ENCODE results near the gene BACH2.

DNA sequence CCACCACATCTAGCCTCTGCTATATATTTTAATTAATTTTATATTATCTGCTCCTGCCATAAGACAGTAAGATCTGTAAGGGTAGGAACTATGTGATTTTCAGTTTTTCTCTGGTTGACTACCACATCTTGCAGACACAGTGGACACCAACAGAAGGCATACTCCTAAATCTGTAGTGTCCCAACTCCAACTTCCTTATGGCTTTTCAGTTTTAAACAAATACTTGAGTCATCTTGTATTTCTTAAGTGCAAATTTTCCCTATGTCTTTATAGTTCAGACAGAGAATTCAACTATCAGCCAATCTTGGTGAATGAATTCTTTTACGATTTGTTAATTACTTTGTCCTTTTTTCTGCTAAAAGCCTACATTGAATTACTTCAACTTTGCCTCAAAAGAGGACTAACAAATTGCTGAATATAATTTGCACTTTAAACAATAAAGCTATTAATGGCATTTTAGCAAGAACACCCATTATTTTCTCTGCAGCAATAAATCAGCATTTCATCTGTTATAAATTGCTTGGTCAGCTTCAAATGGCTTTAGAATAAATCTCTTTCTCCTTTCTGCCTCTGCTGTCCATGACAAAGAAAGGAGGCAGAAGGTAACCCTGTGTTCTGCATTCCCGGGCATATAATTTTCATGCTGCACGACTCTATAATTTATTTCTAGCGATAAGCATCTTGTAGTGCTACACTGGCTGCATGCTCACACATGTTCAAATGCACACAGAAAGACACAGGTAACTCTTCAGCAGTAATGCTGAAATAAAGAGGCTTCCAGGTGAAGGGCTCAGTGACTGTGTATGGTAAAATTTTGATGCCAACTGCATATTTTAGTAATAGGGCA, 144.8 kb downstream of the BACH2 start:
- TF ChIP-seq POLR2A (IDR thresholded peaks at IDR 0.05) (no peak), EP300 (IDR thresholded peaks at IDR 0.05) (no peak), POLR2AphosphoS5 (IDR thresholded peaks at IDR 0.05) (no peak)
- TF ChIP-seq, protein P1, sequence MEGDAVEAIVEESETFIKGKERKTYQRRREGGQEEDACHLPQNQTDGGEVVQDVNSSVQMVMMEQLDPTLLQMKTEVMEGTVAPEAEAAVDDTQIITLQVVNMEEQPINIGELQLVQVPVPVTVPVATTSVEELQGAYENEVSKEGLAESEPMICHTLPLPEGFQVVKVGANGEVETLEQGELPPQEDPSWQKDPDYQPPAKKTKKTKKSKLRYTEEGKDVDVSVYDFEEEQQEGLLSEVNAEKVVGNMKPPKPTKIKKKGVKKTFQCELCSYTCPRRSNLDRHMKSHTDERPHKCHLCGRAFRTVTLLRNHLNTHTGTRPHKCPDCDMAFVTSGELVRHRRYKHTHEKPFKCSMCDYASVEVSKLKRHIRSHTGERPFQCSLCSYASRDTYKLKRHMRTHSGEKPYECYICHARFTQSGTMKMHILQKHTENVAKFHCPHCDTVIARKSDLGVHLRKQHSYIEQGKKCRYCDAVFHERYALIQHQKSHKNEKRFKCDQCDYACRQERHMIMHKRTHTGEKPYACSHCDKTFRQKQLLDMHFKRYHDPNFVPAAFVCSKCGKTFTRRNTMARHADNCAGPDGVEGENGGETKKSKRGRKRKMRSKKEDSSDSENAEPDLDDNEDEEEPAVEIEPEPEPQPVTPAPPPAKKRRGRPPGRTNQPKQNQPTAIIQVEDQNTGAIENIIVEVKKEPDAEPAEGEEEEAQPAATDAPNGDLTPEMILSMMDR (IDR thresholded peaks at IDR 0.05), result no peak

All from stomach (tissue), 4 donors.